ENCODE results near the gene MAML2. TPM values are rescaled to one million over a fixed set of nuclear protein-coding genes. Genes with fewer than 3 reads are reported as not detected.

The MAML2 gene
- total and polyA plus RNA-seq, 2 experiments from 2014 or later = 4.7 to 15.3 TPM

DNA sequence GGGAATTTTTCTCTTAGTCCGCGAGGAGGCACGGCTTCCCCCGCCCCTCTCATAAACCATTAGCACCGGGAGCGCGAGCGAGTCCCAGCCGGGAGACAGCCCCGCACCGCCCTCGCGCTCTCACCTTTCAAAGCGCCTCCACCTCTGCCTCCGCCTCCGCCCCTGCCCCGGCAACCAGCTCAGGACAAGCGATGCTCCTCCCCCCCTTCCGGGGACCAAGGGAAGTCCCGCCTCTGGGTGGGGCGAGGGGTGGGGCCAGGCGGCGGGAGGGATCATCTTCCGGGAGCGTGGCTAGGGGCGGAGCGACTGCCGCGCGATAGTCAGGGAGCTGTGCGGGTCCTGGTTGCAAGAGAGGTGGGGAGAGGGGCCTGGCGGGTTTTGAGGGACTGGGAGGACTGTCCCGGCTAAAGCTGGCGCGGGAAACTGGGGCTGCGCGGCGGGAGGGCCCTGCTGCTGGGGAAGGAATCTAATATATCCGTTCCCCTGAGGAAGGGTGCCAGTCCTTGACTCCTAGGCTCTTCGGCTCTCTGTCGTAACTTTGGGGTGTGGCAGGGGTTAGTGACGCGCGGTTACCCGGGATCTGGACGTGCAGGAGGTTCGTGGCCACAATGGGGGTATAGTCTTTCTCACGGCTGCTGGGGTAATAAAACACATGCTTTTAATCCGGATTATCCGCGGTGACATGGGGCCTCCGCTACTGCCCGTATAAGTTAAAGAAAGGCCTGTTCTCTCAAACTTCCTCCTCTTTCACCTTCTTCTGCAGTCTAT is 46.9 kb upstream of the MAML2 start, which contains the start of the genes CCDC82 and JRKL:
Gene CCDC82 (minus strand): TSS at position 193 of the 768 bp plus-strand sequence. CDS start 5,165 bp downstream, outside the sequence.
Gene JRKL (plus strand): TSS at position 294 of the 768 bp plus-strand sequence. CDS start 637 bp downstream, outside the sequence.
- no peaks in the 10 kb centered on the region for H3K36me3 ChIP-seq (replicated peaks; ENCODE audit: insufficient read depth, low read depth)
- peak within 1 kb of the TSS; percentile 84 for H3K4me2 ChIP-seq
- DNase-seq (ENCODE audit: low spot score) = peak; percentile 99
- peak within 1 kb of the TSS; percentile 94 for H3K27ac ChIP-seq
- H3K9me3 ChIP-seq (ENCODE audit: low read depth) = no peaks in the 10 kb centered on the region
- peaks cover 52% of the 10 kb centered on the region for H3K79me2 ChIP-seq
- peak within 1 kb of the TSS; percentile 77 for H2AFZ ChIP-seq
- H3K4me3 ChIP-seq = peak within 1 kb of the TSS; percentile 70
- no peaks in the 10 kb centered on the region for H4K20me1 ChIP-seq (ENCODE audit: insufficient read depth, poor library complexity, severe bottlenecking)
- no peaks in the 10 kb centered on the region for H3K27me3 ChIP-seq
- no peaks in the 10 kb centered on the region for H3K9me2 ChIP-seq (replicated peaks; ENCODE audit: insufficient read depth)
- TF ChIP-seq EZH2 (IDR thresholded peaks at IDR 0.05; ENCODE audit: borderline replicate concordance) (no peak), EZH2phosphoT487 (IDR thresholded peaks at IDR 0.05; ENCODE audit: low read depth, severe bottlenecking, unreplicated experiment) (no peak)
- TF ChIP-seq, protein P1, sequence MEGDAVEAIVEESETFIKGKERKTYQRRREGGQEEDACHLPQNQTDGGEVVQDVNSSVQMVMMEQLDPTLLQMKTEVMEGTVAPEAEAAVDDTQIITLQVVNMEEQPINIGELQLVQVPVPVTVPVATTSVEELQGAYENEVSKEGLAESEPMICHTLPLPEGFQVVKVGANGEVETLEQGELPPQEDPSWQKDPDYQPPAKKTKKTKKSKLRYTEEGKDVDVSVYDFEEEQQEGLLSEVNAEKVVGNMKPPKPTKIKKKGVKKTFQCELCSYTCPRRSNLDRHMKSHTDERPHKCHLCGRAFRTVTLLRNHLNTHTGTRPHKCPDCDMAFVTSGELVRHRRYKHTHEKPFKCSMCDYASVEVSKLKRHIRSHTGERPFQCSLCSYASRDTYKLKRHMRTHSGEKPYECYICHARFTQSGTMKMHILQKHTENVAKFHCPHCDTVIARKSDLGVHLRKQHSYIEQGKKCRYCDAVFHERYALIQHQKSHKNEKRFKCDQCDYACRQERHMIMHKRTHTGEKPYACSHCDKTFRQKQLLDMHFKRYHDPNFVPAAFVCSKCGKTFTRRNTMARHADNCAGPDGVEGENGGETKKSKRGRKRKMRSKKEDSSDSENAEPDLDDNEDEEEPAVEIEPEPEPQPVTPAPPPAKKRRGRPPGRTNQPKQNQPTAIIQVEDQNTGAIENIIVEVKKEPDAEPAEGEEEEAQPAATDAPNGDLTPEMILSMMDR (IDR thresholded peaks at IDR 0.05; ENCODE audit: poor library complexity) = no peak
- H3K4me1 ChIP-seq (ENCODE audit: insufficient read depth) = peaks cover 7% of the 10 kb centered on the region
- WGBS (ENCODE audit: low lambda C conversion rate, missing lambda C conversion rate) = 1% methylated on average over 39 of the region's 53 CpGs

DNA sequence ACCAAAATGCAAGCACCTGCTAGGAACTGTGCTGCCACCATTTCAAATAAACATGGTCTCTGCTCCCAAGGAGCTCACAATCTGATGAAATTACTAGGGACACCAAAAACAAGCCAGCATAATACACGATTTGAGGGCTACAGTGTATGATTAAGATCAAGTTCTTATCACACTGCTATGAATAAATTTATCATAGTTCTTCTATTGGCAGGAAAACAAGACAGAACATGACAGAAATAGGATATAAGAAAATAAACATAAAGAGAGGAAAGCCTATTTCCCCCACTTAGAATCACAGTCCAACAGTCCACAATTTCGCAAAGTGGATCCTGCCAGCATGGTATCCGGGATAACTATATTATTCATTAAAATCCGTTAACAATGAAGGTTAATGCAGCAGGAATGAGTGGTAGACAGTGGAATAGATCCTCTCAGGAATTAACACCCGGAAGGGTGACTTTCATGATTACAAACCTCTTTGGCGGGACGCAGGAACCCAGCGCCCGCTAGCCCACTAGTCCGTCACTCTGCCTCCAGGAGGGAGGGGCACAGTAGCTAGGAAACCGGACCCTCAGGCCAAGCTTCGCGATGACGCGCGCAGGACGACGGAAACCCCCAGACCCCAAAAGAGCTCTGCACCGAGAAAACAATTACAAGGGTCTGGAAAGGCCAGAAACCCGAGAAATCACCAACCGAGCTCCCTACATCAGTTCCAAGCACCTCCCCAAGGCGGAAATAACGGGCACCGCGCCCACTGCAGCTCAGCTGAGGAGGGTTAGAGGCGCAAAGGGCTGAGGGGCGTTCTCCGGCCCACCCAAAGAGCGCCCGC is 46.1 kb upstream of the MAML2 start:
- WGBS (ENCODE audit: low lambda C conversion rate, missing lambda C conversion rate) = 2% methylated on average over 30 of the region's 30 CpGs
- no peaks in the 10 kb centered on the region for H3K9me3 ChIP-seq (ENCODE audit: low read depth)
- peaks cover 52% of the 10 kb centered on the region for H3K79me2 ChIP-seq
- H3K9me2 ChIP-seq (replicated peaks; ENCODE audit: insufficient read depth) = no peaks in the 10 kb centered on the region
- H3K27ac ChIP-seq = peak overlapping the region; percentile 81
- peak overlapping the region; percentile 59 for H2AFZ ChIP-seq
- DNase-seq (ENCODE audit: low spot score) = no peak
- H3K27me3 ChIP-seq = no peaks in the 10 kb centered on the region
- H3K4me2 ChIP-seq = peak overlapping the region; percentile 71
- TF ChIP-seq EZH2phosphoT487 (IDR thresholded peaks at IDR 0.05; ENCODE audit: low read depth, severe bottlenecking, unreplicated experiment) (no peak), EZH2 (IDR thresholded peaks at IDR 0.05; ENCODE audit: borderline replicate concordance) (no peak)
- TF ChIP-seq, protein P1 (IDR thresholded peaks at IDR 0.05; ENCODE audit: poor library complexity) = no peak
- no peaks in the 10 kb centered on the region for H4K20me1 ChIP-seq (ENCODE audit: insufficient read depth, poor library complexity, severe bottlenecking)
- peaks cover 7% of the 10 kb centered on the region for H3K4me1 ChIP-seq (ENCODE audit: insufficient read depth)
- H3K36me3 ChIP-seq (replicated peaks; ENCODE audit: insufficient read depth, low read depth) = no peaks in the 10 kb centered on the region
- peak overlapping the region; percentile 47 for H3K4me3 ChIP-seq

DNA sequence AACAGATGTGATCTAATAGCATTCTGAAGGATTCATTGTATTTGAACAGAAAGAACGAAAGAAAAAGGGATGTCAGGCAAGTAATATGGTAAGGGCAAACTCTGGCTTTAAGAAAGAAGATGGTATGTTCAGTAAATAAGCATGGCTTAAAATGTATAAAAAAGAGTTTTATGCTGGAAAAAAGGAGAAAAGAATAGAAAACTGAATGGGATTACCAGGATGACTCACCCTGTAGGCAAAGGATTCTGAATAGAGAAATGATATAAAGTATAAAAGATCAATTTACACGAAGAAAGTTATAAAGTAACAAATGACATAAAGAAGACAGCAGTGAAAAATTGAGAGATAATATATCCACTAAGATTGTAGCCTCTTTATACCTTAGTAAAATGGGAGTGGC is 42.2 kb upstream of the MAML2 start:
- peaks cover 30% of the 10 kb centered on the region for H3K79me2 ChIP-seq
- WGBS (ENCODE audit: low lambda C conversion rate, missing lambda C conversion rate) = 90% methylated on average over 2 of the region's 2 CpGs
- no peak for DNase-seq (ENCODE audit: low spot score)

More for the DNA sequence above, 42.2 kb upstream of the MAML2 start:
- H3K4me2 ChIP-seq = no peak overlapping the region
- H3K36me3 ChIP-seq (replicated peaks; ENCODE audit: insufficient read depth, low read depth) = no peaks in the 10 kb centered on the region
- H2AFZ ChIP-seq = no peak overlapping the region
- H4K20me1 ChIP-seq (ENCODE audit: insufficient read depth, poor library complexity, severe bottlenecking) = no peaks in the 10 kb centered on the region
- no peak overlapping the region for H3K27ac ChIP-seq
- H3K27me3 ChIP-seq = no peaks in the 10 kb centered on the region
- TF ChIP-seq EZH2 (IDR thresholded peaks at IDR 0.05; ENCODE audit: borderline replicate concordance) = no peak
- TF ChIP-seq, protein P1 (IDR thresholded peaks at IDR 0.05; ENCODE audit: poor library complexity) = no peak
- TF ChIP-seq EZH2phosphoT487 (IDR thresholded peaks at IDR 0.05; ENCODE audit: low read depth, severe bottlenecking, unreplicated experiment) = no peak
- H3K4me1 ChIP-seq (ENCODE audit: insufficient read depth) = no peaks in the 10 kb centered on the region
- no peak overlapping the region for H3K4me3 ChIP-seq
- H3K9me2 ChIP-seq (replicated peaks; ENCODE audit: insufficient read depth) = no peaks in the 10 kb centered on the region
- no peaks in the 10 kb centered on the region for H3K9me3 ChIP-seq (ENCODE audit: low read depth)

All from hepatocyte (in vitro differentiated cells).